Hepatocyte (in vitro differentiated cells): Measurements from ENCODE around the gene OVAAL.

Experiments used
- EZH2 ChIP-seq: fragments of 200-600 bp; sonication (generic); IDR thresholded peaks from 2 replicates; pipeline ENCODE4 v1.6.1; 2016; ENCODE audit warnings: antibody characterized with exemption, mild to moderate bottlenecking, borderline replicate concordance
- TF ChIP-seq, protein P1 (sequence below): fragments of 200-600 bp; sonication (generic); IDR thresholded peaks from 2 replicates; pipeline ENCODE4 v1.5.1; 2016; ENCODE audit warnings: antibody characterized with exemption, mild to moderate bottlenecking; ENCODE audit not compliant: poor library complexity

- TF ChIP-seq, protein P1, sequence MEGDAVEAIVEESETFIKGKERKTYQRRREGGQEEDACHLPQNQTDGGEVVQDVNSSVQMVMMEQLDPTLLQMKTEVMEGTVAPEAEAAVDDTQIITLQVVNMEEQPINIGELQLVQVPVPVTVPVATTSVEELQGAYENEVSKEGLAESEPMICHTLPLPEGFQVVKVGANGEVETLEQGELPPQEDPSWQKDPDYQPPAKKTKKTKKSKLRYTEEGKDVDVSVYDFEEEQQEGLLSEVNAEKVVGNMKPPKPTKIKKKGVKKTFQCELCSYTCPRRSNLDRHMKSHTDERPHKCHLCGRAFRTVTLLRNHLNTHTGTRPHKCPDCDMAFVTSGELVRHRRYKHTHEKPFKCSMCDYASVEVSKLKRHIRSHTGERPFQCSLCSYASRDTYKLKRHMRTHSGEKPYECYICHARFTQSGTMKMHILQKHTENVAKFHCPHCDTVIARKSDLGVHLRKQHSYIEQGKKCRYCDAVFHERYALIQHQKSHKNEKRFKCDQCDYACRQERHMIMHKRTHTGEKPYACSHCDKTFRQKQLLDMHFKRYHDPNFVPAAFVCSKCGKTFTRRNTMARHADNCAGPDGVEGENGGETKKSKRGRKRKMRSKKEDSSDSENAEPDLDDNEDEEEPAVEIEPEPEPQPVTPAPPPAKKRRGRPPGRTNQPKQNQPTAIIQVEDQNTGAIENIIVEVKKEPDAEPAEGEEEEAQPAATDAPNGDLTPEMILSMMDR, result no peak
- no peak for TF ChIP-seq EZH2
These were observed 52.5 kb downstream of the OVAAL start for GRCh38 chr1:180611016-180611930.
